ENCODE results near the gene ABCD3.

ABCD3 gene

GRCh38 chr1:94514095-94514727 is 96.0 kb downstream of the ABCD3 start:
- Histone ChIP-seq H2AFZ (ENCODE audit: low read length) (no peak overlapping the region), H3F3A (ENCODE audit: low read depth) (no peaks in the 10 kb centered on the region), H4K20me1 (ENCODE audit: insufficient read depth, low read length, poor library complexity, severe bottlenecking) (no peaks in the 10 kb centered on the region), H3K79me2 (ENCODE audit: insufficient read depth, low read length) (no peaks in the 10 kb centered on the region), H3K4me1 (ENCODE audit: insufficient read depth, low read length, poor library complexity, severe bottlenecking) (peaks cover 9% of the 10 kb centered on the region), H3K4me2 (ENCODE audit: low read depth, low read length, poor library complexity, severe bottlenecking) (no peak overlapping the region), H3K9me3 (ENCODE audit: insufficient read depth, low read depth, low read length) (no peaks in the 10 kb centered on the region), H3K4me3 (ENCODE audit: low read length, poor library complexity, severe bottlenecking) (no peak overlapping the region), H3K36me3 (ENCODE audit: insufficient read depth, low read length) (peaks cover 7% of the 10 kb centered on the region; the same call in 1 of the 2 replicates), H3K9ac (ENCODE audit: low read depth, low read length, poor library complexity, severe bottlenecking) (no peak overlapping the region), H3K9me2 (replicated peaks; ENCODE audit: low read depth, low read length) (no peaks in the 10 kb centered on the region), H3K27me3 (ENCODE audit: insufficient read depth, low read length, poor library complexity, severe bottlenecking) (no peaks in the 10 kb centered on the region)
- peak; percentile 85 for TF ChIP-seq CTCF (conservative IDR thresholded peaks at IDR 0.05; ENCODE audit: low read length)
- TF ChIP-seq EZH2phosphoT487 (IDR thresholded peaks at IDR 0.05; ENCODE audit: borderline replicate concordance): no peak

- Histone ChIP-seq H3K79me2 (ENCODE audit: insufficient read depth, low read length) (no peaks in the 10 kb centered on the region), H3K27me3 (ENCODE audit: insufficient read depth, low read length, poor library complexity, severe bottlenecking) (no peaks in the 10 kb centered on the region), H3K4me3 (ENCODE audit: low read length, poor library complexity, severe bottlenecking) (no peak overlapping the region), H3K9me3 (ENCODE audit: insufficient read depth, low read depth, low read length) (no peaks in the 10 kb centered on the region), H3K4me2 (ENCODE audit: low read depth, low read length, poor library complexity, severe bottlenecking) (no peak overlapping the region), H3F3A (ENCODE audit: low read depth) (no peaks in the 10 kb centered on the region), H3K9ac (ENCODE audit: low read depth, low read length, poor library complexity, severe bottlenecking) (no peak overlapping the region), H3K9me2 (replicated peaks; ENCODE audit: low read depth, low read length) (no peaks in the 10 kb centered on the region), H3K36me3 (ENCODE audit: insufficient read depth, low read length) (peaks cover 7% of the 10 kb centered on the region; the same call in 1 of the 2 replicates), H4K20me1 (ENCODE audit: insufficient read depth, low read length, poor library complexity, severe bottlenecking) (no peaks in the 10 kb centered on the region), H2AFZ (ENCODE audit: low read length) (no peak overlapping the region), H3K4me1 (ENCODE audit: insufficient read depth, low read length, poor library complexity, severe bottlenecking) (peaks cover 9% of the 10 kb centered on the region)
- TF ChIP-seq EZH2phosphoT487 (IDR thresholded peaks at IDR 0.05; ENCODE audit: borderline replicate concordance) (no peak), CTCF (conservative IDR thresholded peaks at IDR 0.05; ENCODE audit: low read length) (no peak)
Measured at GRCh38 chr1:94515296-94515947, 97.2 kb downstream of the ABCD3 start.

- H3K79me2 ChIP-seq (ENCODE audit: insufficient read depth, low read length): no peaks in the 10 kb centered on the region
- no peak overlapping the region for H3K4me2 ChIP-seq (ENCODE audit: low read depth, low read length, poor library complexity, severe bottlenecking)
- no peaks in the 10 kb centered on the region for H4K20me1 ChIP-seq (ENCODE audit: insufficient read depth, low read length, poor library complexity, severe bottlenecking)
- H3K4me3 ChIP-seq (ENCODE audit: low read length, poor library complexity, severe bottlenecking): no peak overlapping the region
- TF ChIP-seq EZH2phosphoT487 (IDR thresholded peaks at IDR 0.05; ENCODE audit: borderline replicate concordance): no peak
- TF ChIP-seq CTCF (conservative IDR thresholded peaks at IDR 0.05; ENCODE audit: low read length): no peak
- no peaks in the 10 kb centered on the region for H3K9me2 ChIP-seq (replicated peaks; ENCODE audit: low read depth, low read length)
- no peaks in the 10 kb centered on the region for H3F3A ChIP-seq (ENCODE audit: low read depth)
- H3K9ac ChIP-seq (ENCODE audit: low read depth, low read length, poor library complexity, severe bottlenecking): no peak overlapping the region
- H2AFZ ChIP-seq (ENCODE audit: low read length): no peak overlapping the region
- H3K27me3 ChIP-seq (ENCODE audit: insufficient read depth, low read length, poor library complexity, severe bottlenecking): no peaks in the 10 kb centered on the region
- peaks cover 7% of the 10 kb centered on the region; the same call in 1 of the 2 replicates for H3K36me3 ChIP-seq (ENCODE audit: insufficient read depth, low read length)
- no peaks in the 10 kb centered on the region for H3K9me3 ChIP-seq (ENCODE audit: insufficient read depth, low read depth, low read length)
- H3K4me1 ChIP-seq (ENCODE audit: insufficient read depth, low read length, poor library complexity, severe bottlenecking): no peaks in the 10 kb centered on the region
Measured at GRCh38 chr1:94519351-94519750, 101.2 kb downstream of the ABCD3 start.
